Mesodermal cell (in vitro differentiated cells): Measurements from ENCODE around the gene TMEM135.
"Not testable (repeated sequence)": the region's sequence is repeated elsewhere in the genome, so short reads cannot be mapped to it uniquely, and the experiment has no call there.

Source experiments
- H3K27ac ChIP-seq: 2 replicates; pipeline ENCODE4 v1.7.0; 2013; ENCODE audit warnings: mild to moderate bottlenecking, low read depth, low read length, moderate library complexity; ENCODE audit not compliant: severe bottlenecking
- H3K36me3 ChIP-seq: 2 replicates; pipeline ENCODE4 v1.7.1; 2013; ENCODE audit warnings: mild to moderate bottlenecking, low read length, moderate library complexity; ENCODE audit not compliant: control insufficient read depth, insufficient read depth
- H3K4me1 ChIP-seq: one replicate; pipeline ENCODE4 v1.7.1; 2013; ENCODE audit warnings: mild to moderate bottlenecking, low read length; ENCODE audit not compliant: insufficient read depth, control insufficient read depth, poor library complexity, severe bottlenecking
- H3K4me3 ChIP-seq: 2 replicates; pipeline ENCODE4 v1.7.0; 2013; ENCODE audit warnings: low read length, control low read depth, mild to moderate bottlenecking; ENCODE audit not compliant: insufficient read depth, poor library complexity, severe bottlenecking; ENCODE audit errors: extremely low read depth
- H3K9me3 ChIP-seq: 2 replicates; pipeline ENCODE4 v1.7.1; 2013; ENCODE audit warnings: mild to moderate bottlenecking, low read length, moderate library complexity; ENCODE audit not compliant: control insufficient read depth
- WGBS, 2 experiments: methylation state at CpG; one replicate each; pipeline ENCODE4 v1.1.5; 2013; ENCODE audit warnings: missing lambda C conversion rate in 2 of 2; ENCODE audit not compliant: insufficient coverage in 2 of 2; 5-methylcytosine and 5-hydroxymethylcytosine counted together

The TMEM135 gene

DNA sequence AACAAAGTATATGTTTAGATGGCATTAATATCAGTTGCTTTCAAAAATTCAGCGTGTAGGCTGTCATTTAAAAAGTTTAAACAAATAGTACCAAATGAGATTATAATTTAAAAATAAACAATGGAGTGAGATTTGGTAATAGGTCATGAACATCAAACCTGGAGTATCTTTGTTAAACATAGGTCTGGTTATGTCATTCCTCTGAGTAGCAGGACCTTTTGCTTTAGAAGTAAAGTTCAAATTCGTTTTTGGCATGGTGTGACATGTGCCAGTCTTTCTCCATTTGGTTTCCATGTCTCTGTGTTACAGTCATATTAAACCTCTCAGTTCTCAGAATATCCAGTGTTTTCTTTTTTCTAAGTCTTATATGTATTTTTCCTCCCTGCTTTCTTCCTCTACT, 242.4 kb downstream of the TMEM135 start:
- Histone ChIP-seq H3K4me1 (no peaks in the 10 kb centered on the region), H3K36me3 (no peaks in the 10 kb centered on the region), H3K4me3 (no peak overlapping the region), H3K27ac (no peak overlapping the region), H3K9me3 (no peaks in the 10 kb centered on the region)
- 100% methylated on average over 1 of the region's 2 CpGs; no CpG with 5 or more reads in 1 of the 2 experiments for WGBS, 2 experiments

- Histone ChIP-seq H3K4me3 (no peak overlapping the region), H3K9me3 (no peaks in the 10 kb centered on the region), H3K27ac (no peak overlapping the region), H3K4me1 (no peaks in the 10 kb centered on the region), H3K36me3 (no peaks in the 10 kb centered on the region)
- whole genome bisulfite sequencing, 2 experiments: 100% methylated on average over 1 of the region's 3 CpGs
Observed at GRCh38 chr11:87281496-87281895, 243.8 kb downstream of the TMEM135 start.

- Histone ChIP-seq H3K4me1 (no peaks in the 10 kb centered on the region), H3K36me3 (no peaks in the 10 kb centered on the region), H3K4me3 (no peak overlapping the region), H3K27ac (no peak overlapping the region), H3K9me3 (no peaks in the 10 kb centered on the region)
- WGBS, 2 experiments: 92% methylated on average over 2 of the region's 2 CpGs; no CpG with 5 or more reads in 1 of the 2 experiments
Observed at GRCh38 chr11:87284306-87284705, 246.6 kb downstream of the TMEM135 start.

DNA sequence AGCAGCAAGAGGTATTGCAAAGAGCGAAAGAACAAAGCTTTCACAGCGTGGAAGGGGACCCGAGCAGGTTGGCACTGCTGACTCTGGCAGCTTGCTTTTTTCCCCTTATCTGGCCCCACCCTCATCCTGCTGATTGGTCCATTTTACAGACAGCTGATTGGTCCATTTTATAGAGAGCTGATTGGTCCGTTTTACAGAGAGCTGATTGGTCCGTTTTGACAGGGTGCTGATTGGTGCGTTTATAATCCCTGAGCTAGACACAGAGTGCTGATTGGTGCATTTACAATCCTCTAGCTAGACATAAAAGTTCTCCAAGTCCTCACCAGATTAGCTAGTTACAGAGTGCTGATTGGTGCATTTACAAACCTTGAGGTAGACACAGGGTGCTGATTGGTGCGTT, 247.9 kb downstream of the TMEM135 start:
- not testable (repeated sequence) for H3K4me3 ChIP-seq, H3K9me3 ChIP-seq, H3K4me1 ChIP-seq, H3K27ac ChIP-seq, H3K36me3 ChIP-seq
- 98% methylated on average over 3 to 4 of the region's 7 CpGs for WGBS, 2 experiments

DNA sequence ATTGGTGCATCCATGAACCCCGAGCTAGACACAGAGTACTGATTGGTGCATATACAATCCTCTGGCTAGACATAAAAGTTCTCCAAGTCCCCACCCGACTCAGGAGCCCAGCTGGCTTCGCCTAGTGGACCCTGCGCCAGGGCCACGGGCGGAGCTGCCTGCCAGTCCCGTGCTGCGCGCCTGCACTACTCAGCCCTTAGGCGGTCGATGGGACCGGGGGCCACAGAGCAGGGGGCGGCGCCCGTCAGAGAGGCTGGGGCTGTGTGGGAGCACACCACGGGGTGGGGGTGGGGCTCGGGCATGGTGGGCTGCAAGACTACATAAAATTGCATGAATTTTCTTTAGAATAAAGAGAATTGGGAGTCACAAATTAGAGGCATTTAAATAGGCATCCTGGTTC, 248.6 kb downstream of the TMEM135 start:
- Histone ChIP-seq H3K9me3 (no peaks in the 10 kb centered on the region), H3K4me3 (no peak overlapping the region), H3K4me1 (no peaks in the 10 kb centered on the region), H3K27ac (no peak overlapping the region), H3K36me3 (no peaks in the 10 kb centered on the region)
- 94 to 96% methylated on average over 12 to 14 of the region's 17 CpGs for WGBS, 2 experiments

DNA sequence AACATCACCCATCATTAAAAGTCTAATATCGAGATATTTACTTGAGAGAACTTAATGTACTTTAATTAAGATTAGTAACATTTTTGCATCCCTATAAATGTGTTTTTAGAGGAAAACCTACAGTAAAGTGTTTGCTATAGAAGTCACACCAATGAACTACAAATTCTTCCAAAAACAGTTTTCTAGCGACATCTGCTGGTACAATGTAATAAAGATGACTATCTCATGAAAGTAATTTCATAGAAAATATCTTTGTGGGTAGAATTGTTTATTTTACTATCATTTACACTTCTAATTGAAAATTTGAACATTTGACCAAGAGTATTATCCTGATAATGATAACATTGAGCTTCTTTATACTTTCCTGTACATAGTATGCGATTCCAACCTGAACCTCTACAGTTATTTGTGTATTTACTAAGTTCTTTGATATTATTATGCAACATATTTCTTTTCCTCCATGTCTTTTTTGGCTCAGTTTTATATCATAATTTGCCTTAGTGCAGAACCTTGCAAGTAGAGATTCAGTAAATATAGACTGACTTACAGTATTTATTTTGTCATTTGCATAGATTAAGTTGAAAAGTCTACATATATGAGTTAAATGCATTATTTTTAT, 252.7 kb downstream of the TMEM135 start:
- Histone ChIP-seq H3K4me1 (no peaks in the 10 kb centered on the region), H3K4me3 (no peak overlapping the region), H3K9me3 (no peaks in the 10 kb centered on the region), H3K36me3 (no peaks in the 10 kb centered on the region), H3K27ac (no peak overlapping the region)
- WGBS, 2 experiments: no CpG with 5 or more reads among the region's 3 CpGs

DNA sequence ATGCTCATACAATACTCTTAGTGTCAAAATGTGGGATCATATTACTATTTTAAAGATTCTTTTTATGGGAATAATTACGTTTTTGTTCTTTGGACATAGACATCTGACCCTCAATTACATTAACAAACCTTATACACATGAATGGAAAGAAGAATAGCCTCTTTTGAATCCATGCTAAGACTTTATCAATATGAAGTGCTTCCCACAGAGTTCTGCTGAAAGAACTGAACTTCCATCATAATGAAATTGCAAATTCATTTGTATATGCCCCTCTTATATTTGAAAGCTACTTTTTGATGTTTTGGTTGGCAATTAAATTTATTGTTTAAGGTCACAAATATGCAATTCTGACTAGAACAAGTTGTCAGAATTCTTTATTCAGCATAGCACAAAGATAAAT, 254.9 kb downstream of the TMEM135 start:
- no peaks in the 10 kb centered on the region for H3K36me3 ChIP-seq
- no peak overlapping the region for H3K27ac ChIP-seq
- no peak overlapping the region for H3K4me3 ChIP-seq
- H3K4me1 ChIP-seq: no peaks in the 10 kb centered on the region
- no CpG with 5 or more reads among the region's 1 CpG for WGBS, 2 experiments
- H3K9me3 ChIP-seq: no peaks in the 10 kb centered on the region

DNA sequence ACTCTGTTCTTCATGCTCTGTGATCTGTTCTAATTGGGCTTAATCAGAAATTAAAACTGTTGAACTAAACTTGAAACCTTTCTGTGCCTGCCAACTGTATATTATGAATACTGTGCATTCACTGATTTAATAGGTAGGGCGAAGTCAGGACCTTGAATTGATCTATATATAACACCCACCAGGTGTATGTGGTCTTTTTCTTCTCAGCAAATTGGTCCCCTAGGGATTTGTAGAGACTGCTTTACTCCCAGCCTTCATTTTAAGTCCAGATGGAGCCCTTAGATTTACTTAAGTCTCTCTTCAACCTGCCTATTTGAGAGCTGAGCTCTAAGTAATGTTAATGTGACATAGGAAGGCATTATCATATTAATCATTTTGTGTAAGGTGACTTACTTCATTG, 257.5 kb downstream of the TMEM135 start:
- Histone ChIP-seq H3K9me3 (no peaks in the 10 kb centered on the region), H3K27ac (no peak overlapping the region)
- WGBS, 2 experiments: no CpG with 5 or more reads among the region's 1 CpG

DNA sequence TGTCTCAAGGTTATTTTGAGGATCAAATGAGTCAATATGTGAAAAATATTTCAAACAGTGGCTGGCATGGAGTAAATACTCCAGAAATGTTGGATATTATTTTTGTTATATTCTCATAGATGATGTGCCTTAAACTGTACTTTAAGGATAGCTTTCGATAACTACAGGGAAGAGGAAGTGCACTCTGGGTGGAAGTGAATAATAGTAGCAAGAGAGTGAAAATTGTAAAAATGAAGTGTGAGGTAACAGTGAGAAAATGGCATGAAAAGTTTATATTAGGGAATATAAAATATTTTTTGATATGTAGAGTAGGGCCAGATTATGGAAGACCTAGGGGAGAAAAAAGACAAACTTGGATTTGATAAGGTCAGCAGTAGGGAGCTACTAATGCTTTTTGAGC, 258.9 kb downstream of the TMEM135 start:
- Histone ChIP-seq H3K27ac (no peak overlapping the region), H3K9me3 (no peaks in the 10 kb centered on the region), H3K4me1 (no peaks in the 10 kb centered on the region), H3K4me3 (no peak overlapping the region), H3K36me3 (no peaks in the 10 kb centered on the region)
- WGBS, 2 experiments: 100% methylated on average over 1 of the region's 1 CpG

More for the DNA sequence above, 257.5 kb downstream of the TMEM135 start:
- H3K36me3 ChIP-seq: no peaks in the 10 kb centered on the region
- H3K4me3 ChIP-seq: no peak overlapping the region
- H3K4me1 ChIP-seq: no peaks in the 10 kb centered on the region

- WGBS, 2 experiments: 83 to 100% methylated on average over 1 of the region's 1 CpG
- H3K36me3 ChIP-seq: peaks cover 3% of the 10 kb centered on the region
- no peaks in the 10 kb centered on the region for H3K4me1 ChIP-seq
- no peak overlapping the region for H3K27ac ChIP-seq
- H3K9me3 ChIP-seq: no peaks in the 10 kb centered on the region
- H3K4me3 ChIP-seq: no peak overlapping the region
Observed at GRCh38 chr11:87298155-87298554, 260.4 kb downstream of the TMEM135 start.

GRCh38 chr11:87299041-87299481, 261.3 kb downstream of the TMEM135 start:
- H3K36me3 ChIP-seq: peaks cover 6% of the 10 kb centered on the region
- 100% methylated on average over 1 of the region's 1 CpG; no CpG with 5 or more reads in 1 of the 2 experiments for WGBS, 2 experiments
- H3K4me3 ChIP-seq: no peak overlapping the region

More at GRCh38 chr11:87299041-87299481, 261.3 kb downstream of the TMEM135 start:
- no peak overlapping the region for H3K27ac ChIP-seq
- H3K9me3 ChIP-seq: no peaks in the 10 kb centered on the region
- no peaks in the 10 kb centered on the region for H3K4me1 ChIP-seq
